ENCODE data around the gene EDEM2. TPM values are rescaled to one million over a fixed set of nuclear protein-coding genes. Genes with fewer than 3 reads are reported as not detected.

The EDEM2 gene
- total and polyA plus RNA-seq, 11 donors = 6.0 to 30.3 (median 14.4) TPM

- Histone ChIP-seq H3K27me3 (no peaks in the 10 kb centered on the region), H3K4me3 (peak overlapping the region in 4 of 12 donors; percentile 4 to 54 (median 24)), H3K4me1 (peaks cover 0 to 26% (median 10%) of the 10 kb centered on the region in 12 donors), H3K27ac (no peak overlapping the region), H3K36me3 (peaks cover 0 to 24% (median 9%) of the 10 kb centered on the region in 9 donors), H3K9me3 (no peaks in the 10 kb centered on the region)
- 50 to 74% (median 61%) methylated on average over 38 to 49 of the region's 49 CpGs for WGBS, 4 donors
- no peak for ATAC-seq
- peak in 1 of 5 donors; percentile 26 for DNase-seq
- intact Hi-C loops (cut with DNase I) = loop anchor here in 3 of 10 donors (5.0 kb wide), 1 partner anchor 33 kb away; no protein-coding TSS in a partner anchor
- TF ChIP-seq POLR2A (IDR thresholded peaks at IDR 0.05) = no peak
Observed at GRCh38 chr20:35174458-35175216, 27.5 kb upstream of the EDEM2 start.

- ATAC-seq = no peak
- Histone ChIP-seq H3K4me1 (peaks cover 0 to 26% (median 10%) of the 10 kb centered on the region in 12 donors), H3K9me3 (no peaks in the 10 kb centered on the region), H3K36me3 (peaks cover 0 to 21% (median 6%) of the 10 kb centered on the region in 9 donors), H3K27me3 (no peaks in the 10 kb centered on the region), H3K4me3 (peak overlapping the region in 4 of 12 donors; percentile 22 to 58 (median 40)), H3K27ac (no peak overlapping the region)
- no peak for DNase-seq
- WGBS, 4 donors = 82 to 90% (median 86%) methylated on average over 12 of the region's 12 CpGs
- TF ChIP-seq POLR2A (IDR thresholded peaks at IDR 0.05) = no peak
- no peak for TF ChIP-seq CTCF (IDR thresholded peaks at IDR 0.05)
- intact Hi-C loops (cut with DNase I) = loop anchor here in 3 of 10 donors (5.0 kb wide), 1 partner anchor 34 kb away; no protein-coding TSS in a partner anchor
Observed at GRCh38 chr20:35173576-35174192, 26.5 kb upstream of the EDEM2 start.

- intact Hi-C loops (cut with DNase I) = loop anchor here in 5 of 10 donors (1.0 to 5.0 kb wide), 3 partner anchors 26 to 36 kb away; no protein-coding TSS in a partner anchor
- Histone ChIP-seq H3K36me3 (peaks cover 0 to 14% (median under 1%) of the 10 kb centered on the region in 9 donors), H3K27me3 (no peaks in the 10 kb centered on the region), H3K4me1 (peaks cover 0 to 26% (median 12%) of the 10 kb centered on the region in 12 donors), H3K27ac (peak overlapping the region; percentile 23 to 83 (median 68)), H3K4me3 (peak overlapping the region in 11 of 12 donors; percentile 17 to 58 (median 50)), H3K9me3 (no peaks in the 10 kb centered on the region)
- DNase-seq = no peak
- TF ChIP-seq CTCF (IDR thresholded peaks at IDR 0.05) (no peak), POLR2A (IDR thresholded peaks at IDR 0.05) (no peak)
- 78 to 86% (median 83%) methylated on average over 3 of the region's 3 CpGs for WGBS, 4 donors
- peak in 1 of 4 donors; percentile 8 for ATAC-seq
Observed at GRCh38 chr20:35172434-35172806, 25.3 kb upstream of the EDEM2 start.

GRCh38 chr20:35171753-35172433, 24.8 kb upstream of the EDEM2 start, which contains the start of gene PROCR:
Gene PROCR, plus strand, starts transcription at chr20:35172072. Its CDS starts 83 bp downstream, at chr20:35172155.
- H3K27ac ChIP-seq = peak within 1 kb of the TSS; percentile 23 to 83 (median 68)
- no peaks in the 10 kb centered on the region for H3K27me3 ChIP-seq
- ATAC-seq = peak; percentile 91 to 97 (median 96)
- DNase-seq = peak; percentile 88 to 91 (median 89)
- intact Hi-C loops (cut with DNase I) = loop anchor here in 5 of 10 donors (1.0 to 5.0 kb wide), 3 partner anchors 26 to 36 kb away; no protein-coding TSS in a partner anchor
- peaks cover 0 to 31% (median 18%) of the 10 kb centered on the region in 12 donors for H3K4me1 ChIP-seq
- TF ChIP-seq POLR2A (IDR thresholded peaks at IDR 0.05) (no peak), CTCF (IDR thresholded peaks at IDR 0.05) (no peak)
- H3K9me3 ChIP-seq = no peaks in the 10 kb centered on the region
- WGBS, 4 donors = 16 to 26% (median 24%) methylated on average over 16 of the region's 16 CpGs
- H3K36me3 ChIP-seq = peaks cover 0 to 9% (median 0%) of the 10 kb centered on the region in 9 donors
- peak within 1 kb of the TSS in 11 of 12 donors; percentile 17 to 58 (median 50) for H3K4me3 ChIP-seq

Data from heart left ventricle (tissue), 16 donors.